PC-9 (cell line): ENCODE results near the gene CLTCL1.

Experiments
- CTCF ChIP-seq: fragments of 200-600 bp; sonication (generic); conservative IDR thresholded peaks from 2 replicates; pipeline ENCODE4 v1.6.1; 2017; ENCODE audit warnings: mixed run types, antibody characterized with exemption, mild to moderate bottlenecking, moderate library complexity
- EZH2 ChIP-seq: fragments of 200-600 bp; sonication (generic); IDR thresholded peaks from 2 replicates; pipeline ENCODE4 v1.8.0; 2017; ENCODE audit warnings: antibody characterized with exemption, low read depth

GRCh38 chr22:19337137-19337536 is 45.6 kb upstream of the CLTCL1 start:
- TF ChIP-seq CTCF: no peak
- no peak for TF ChIP-seq EZH2
